RWPE2 (cell line): ENCODE results near the gene TLK2.
A peak's percentile ranks its signal among the peaks of the same experiment; 100 is the strongest.

Experiments used
- ATAC-seq: fragments of 200-7000 bp; cut with Tn5 transposase; 3 replicates; pipeline ENCODE4 v1.9.1; 2021; ENCODE audit warnings: low read depth
- DNase-seq: peaks from one replicate; pipeline ENCODE4 v3.0.0-alpha.2; 2020; ENCODE audit warnings: low spot score
- H3K27ac ChIP-seq: fragments of 450-650 bp; 2 replicates; pipeline ENCODE4 v1.5.1; 2017; ENCODE audit warnings: mild to moderate bottlenecking; ENCODE audit not compliant: poor library complexity, severe bottlenecking
- H3K27me3 ChIP-seq: fragments of 250-450 bp; sonication (Bioruptor Pico); 2 replicates; pipeline ENCODE4 v1.5.1; 2021; ENCODE audit warnings: mild to moderate bottlenecking, moderate library complexity; ENCODE audit not compliant: insufficient read depth, poor library complexity, severe bottlenecking
- H3K36me3 ChIP-seq: fragments of 250-450 bp; sonication (Bioruptor Pico); 2 replicates; pipeline ENCODE4 v1.5.1; 2020; ENCODE audit warnings: low read depth, mild to moderate bottlenecking, moderate library complexity
- H3K4me1 ChIP-seq: fragments of 250-450 bp; sonication (Bioruptor Pico); 2 replicates; pipeline ENCODE4 v1.5.1; 2021; ENCODE audit warnings: mild to moderate bottlenecking, moderate library complexity; ENCODE audit not compliant: insufficient read depth, poor library complexity, severe bottlenecking
- H3K4me3 ChIP-seq: fragments of 250-450 bp; sonication (Bioruptor Pico); 2 replicates; pipeline ENCODE4 v1.5.1; 2021; ENCODE audit warnings: mild to moderate bottlenecking, moderate library complexity; ENCODE audit not compliant: severe bottlenecking
- H3K9me3 ChIP-seq: fragments of 250-450 bp; sonication (Bioruptor Pico); 2 replicates; pipeline ENCODE4 v1.5.1; 2021; ENCODE audit warnings: mild to moderate bottlenecking, moderate library complexity; ENCODE audit not compliant: severe bottlenecking
- CTCF ChIP-seq: fragments of 450-650 bp; IDR thresholded peaks from one replicate; pipeline ENCODE4 v1.5.1; 2017; ENCODE audit warnings: mild to moderate bottlenecking, moderate library complexity; ENCODE audit not compliant: poor library complexity, severe bottlenecking

The TLK2 gene

GRCh38 chr17:62653002-62653825 lies 174.6 kb downstream of the TLK2 start:
- ATAC-seq (peak; percentile 20; the same call in 1 of the 3 replicates), DNase-seq (no peak)
- peak overlapping the region; percentile 5 for H3K27ac ChIP-seq

DNA sequence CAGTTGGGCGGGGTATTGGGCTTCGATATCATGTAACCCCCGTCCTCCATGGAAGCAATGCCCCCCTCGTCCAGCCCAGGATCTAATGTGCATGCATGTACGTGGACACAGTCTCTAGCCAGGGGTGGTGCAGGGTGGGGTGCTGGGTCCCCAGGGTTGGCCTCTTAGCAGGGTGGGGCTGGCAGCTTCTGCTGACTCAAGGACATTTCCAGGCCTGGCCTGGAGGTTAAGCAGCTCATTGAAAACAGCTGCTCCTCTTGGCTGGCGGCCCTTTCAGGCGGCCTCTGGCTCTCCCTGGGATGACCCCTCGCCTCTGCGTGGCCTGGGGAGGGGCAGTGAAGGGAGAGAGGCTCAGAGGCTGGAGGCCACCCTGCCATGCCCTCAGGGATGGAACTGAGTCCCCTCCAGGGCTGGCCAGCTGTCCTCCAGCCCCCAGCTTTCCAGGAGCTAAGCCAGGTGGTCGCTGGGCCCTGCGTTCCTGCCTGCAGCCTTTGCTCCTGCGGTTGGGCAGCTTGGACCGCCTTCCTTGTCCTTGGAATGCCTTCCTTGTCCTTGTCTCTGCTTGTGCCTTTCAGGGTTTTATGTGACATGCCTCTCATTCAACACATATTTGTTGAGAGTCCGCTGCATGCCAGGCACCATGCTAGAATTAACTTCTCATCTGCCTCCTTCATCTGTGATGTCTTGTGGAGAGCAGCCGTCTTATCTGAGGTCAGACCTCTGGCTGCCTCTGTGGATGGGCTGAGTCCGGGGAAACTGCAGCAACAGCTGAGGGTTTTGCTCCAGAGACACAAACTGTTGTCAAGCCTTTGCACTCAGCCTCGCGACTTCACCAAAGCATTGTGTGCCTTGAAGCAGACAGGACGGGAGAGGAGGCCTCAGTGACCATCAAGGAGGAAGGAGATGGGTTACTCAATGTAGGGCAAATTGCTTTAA lies 175.5 kb downstream of the TLK2 start:
- ATAC-seq: no peak

More at GRCh38 chr17:62653002-62653825, 174.6 kb downstream of the TLK2 start:
- Histone ChIP-seq H3K36me3 (no peaks in the 10 kb centered on the region), H3K4me1 (no peaks in the 10 kb centered on the region), H3K9me3 (no peaks in the 10 kb centered on the region), H3K4me3 (no peak overlapping the region), H3K27me3 (no peaks in the 10 kb centered on the region)
- no peak for TF ChIP-seq CTCF

DNA sequence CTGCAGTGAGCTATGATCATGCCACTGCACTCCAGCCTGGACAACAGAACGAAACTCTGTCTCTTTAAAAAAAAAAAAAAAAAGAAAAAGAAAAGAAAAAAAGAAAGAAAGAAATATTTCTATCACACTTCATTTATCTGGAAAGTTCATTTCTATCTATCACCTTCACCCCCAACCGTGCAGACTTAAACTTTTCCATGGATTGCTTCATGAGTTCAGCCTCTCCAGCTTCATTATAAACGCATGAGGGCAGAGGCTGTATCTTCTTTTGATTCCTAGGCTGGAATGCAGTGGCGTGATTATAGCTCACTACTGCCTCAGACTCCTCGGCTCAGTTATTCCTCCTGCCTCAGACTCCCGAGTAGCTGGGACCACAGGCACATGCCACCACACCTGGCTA lies 177.0 kb downstream of the TLK2 start:
- no peak for ATAC-seq
- no peaks in the 10 kb centered on the region for H3K27me3 ChIP-seq
- DNase-seq: no peak

More for the DNA sequence above, 175.5 kb downstream of the TLK2 start:
- Histone ChIP-seq H3K27ac (no peak overlapping the region), H3K27me3 (no peaks in the 10 kb centered on the region), H3K9me3 (no peaks in the 10 kb centered on the region), H3K4me1 (no peaks in the 10 kb centered on the region), H3K36me3 (no peaks in the 10 kb centered on the region), H3K4me3 (no peak overlapping the region)
- TF ChIP-seq CTCF: no peak
- DNase-seq: no peak

DNA sequence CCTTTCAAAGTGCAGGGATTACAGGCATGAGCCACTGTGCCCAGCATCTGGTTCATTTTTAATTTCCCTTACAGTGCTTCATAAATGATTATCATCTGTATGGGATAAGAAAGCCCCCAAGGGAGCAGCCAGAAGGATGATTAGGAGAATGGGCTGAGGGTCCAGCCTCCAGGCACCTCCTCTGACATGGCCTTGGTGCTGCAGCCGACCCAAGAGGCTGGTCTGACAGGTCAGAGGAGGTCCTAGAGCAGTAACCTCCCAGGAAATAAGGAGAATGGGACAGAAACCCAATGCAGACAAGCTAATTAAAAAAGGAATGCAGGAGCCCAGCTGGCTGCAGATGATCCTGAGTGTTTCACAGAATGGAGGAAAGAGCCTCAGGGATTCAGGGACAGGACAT lies 177.8 kb downstream of the TLK2 start:
- no peaks in the 10 kb centered on the region for H3K27me3 ChIP-seq
- ATAC-seq: no peak
- no peaks in the 10 kb centered on the region for H3K4me1 ChIP-seq
- no peak for TF ChIP-seq CTCF
- H3K4me3 ChIP-seq: no peak overlapping the region
- H3K36me3 ChIP-seq: no peaks in the 10 kb centered on the region
- H3K27ac ChIP-seq: no peak overlapping the region
- H3K9me3 ChIP-seq: peaks cover 2% of the 10 kb centered on the region
- no peak for DNase-seq

More for the DNA sequence above, 177.0 kb downstream of the TLK2 start:
- H3K4me3 ChIP-seq: no peak overlapping the region
- no peak for TF ChIP-seq CTCF
- no peaks in the 10 kb centered on the region for H3K36me3 ChIP-seq
- no peaks in the 10 kb centered on the region for H3K4me1 ChIP-seq
- no peak overlapping the region for H3K27ac ChIP-seq
- no peaks in the 10 kb centered on the region for H3K9me3 ChIP-seq
